Urothelium cell line (cell line): ENCODE data around the gene TXNDC17.
A peak's percentile ranks its signal among the peaks of the same experiment; 100 is the strongest.
"Not testable (repeated sequence)": the region's sequence is repeated elsewhere in the genome, so short reads cannot be mapped to it uniquely, and the experiment has no call there.

Experiments used
- DNase-seq: peaks from one replicate; pipeline ENCODE4 v3.0.0; 2011; ENCODE audit warnings: low spot score, mixed read lengths
- FAIRE-seq: peaks from 2 replicates; lab custom pipeline; 2011; peaks lifted over from hg19 to GRCh38; lab: Jason Lieb, UNC

TXNDC17 gene

GRCh38 chr17:6658411-6658810, 17.6 kb downstream of the TXNDC17 start:
- DNase-seq, FAIRE-seq: not testable (repeated sequence)

- DNase-seq (no peak), FAIRE-seq (no peak)
These were observed 19.2 kb downstream of the TXNDC17 start for GRCh38 chr17:6660101-6660500.

DNA sequence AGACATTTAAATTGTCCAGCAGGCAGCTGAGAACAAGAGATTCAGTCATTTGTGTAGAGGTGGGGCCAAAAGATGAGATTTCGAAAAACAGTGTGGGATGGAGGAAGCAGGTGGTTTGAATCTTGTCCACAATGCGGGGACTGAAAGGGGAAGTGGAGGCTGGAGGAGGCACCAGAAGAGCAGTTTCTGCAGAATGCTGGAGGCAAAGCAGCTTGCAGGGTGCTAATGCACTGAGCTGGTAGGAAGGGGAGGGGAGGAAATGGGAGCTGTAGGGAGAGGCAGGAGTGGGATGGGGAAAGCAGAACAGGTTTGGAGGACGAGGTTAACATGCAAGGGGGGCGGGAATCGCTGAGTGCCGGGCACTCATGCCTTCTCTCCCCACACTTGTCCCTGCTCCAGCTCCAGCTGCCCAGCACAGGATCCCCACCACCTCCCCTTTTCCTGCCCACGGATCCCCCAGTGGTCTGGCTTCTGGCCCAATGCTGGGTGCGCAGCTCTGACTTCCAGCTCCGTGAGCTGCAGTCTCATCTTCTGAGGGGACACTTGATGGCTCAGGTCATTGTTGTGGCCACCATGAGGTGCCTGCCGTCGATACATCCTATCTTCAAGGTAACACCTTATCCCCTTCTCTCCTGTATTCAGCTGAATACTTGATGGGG, 20.1 kb downstream of the TXNDC17 start:
- DNase-seq: no peak

GRCh38 chr17:6661464-6661848, 20.6 kb downstream of the TXNDC17 start:
- FAIRE-seq: no peak
- no peak for DNase-seq

More for the DNA sequence above, 20.1 kb downstream of the TXNDC17 start:
- FAIRE-seq: no peak

- DNase-seq, FAIRE-seq: not testable (repeated sequence)
These were observed 22.3 kb downstream of the TXNDC17 start for GRCh38 chr17:6663200-6663599.

GRCh38 chr17:6666077-6666521, 25.2 kb downstream of the TXNDC17 start:
- FAIRE-seq: no peak
- DNase-seq: peak; percentile 73

- FAIRE-seq (no peak), DNase-seq (no peak)
These were observed 25.7 kb downstream of the TXNDC17 start for GRCh38 chr17:6666557-6666956.

DNA sequence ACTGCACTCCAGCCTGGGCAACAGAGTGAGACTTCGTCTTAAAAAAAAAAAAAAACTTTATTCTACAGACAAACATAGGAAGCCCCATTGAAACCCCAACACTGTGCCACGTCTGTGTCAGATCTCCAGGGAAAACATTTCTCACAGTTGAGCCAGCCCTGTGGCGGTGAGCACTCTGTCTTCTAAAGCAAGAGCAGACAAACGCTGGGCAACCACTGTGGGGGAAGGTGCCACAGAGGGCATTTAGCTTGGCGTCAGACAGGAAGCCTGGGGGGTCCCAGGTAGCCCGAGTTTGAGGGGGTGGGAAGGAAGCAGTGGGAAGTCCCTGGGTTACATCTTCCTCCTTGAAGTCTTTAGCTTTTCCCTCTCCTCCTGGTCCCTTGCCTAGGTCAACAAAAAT, 26.7 kb downstream of the TXNDC17 start:
- DNase-seq (no peak), FAIRE-seq (no peak)

- FAIRE-seq (no peak), DNase-seq (no peak)
These were observed 27.4 kb downstream of the TXNDC17 start for GRCh38 chr17:6668219-6668618.

DNA sequence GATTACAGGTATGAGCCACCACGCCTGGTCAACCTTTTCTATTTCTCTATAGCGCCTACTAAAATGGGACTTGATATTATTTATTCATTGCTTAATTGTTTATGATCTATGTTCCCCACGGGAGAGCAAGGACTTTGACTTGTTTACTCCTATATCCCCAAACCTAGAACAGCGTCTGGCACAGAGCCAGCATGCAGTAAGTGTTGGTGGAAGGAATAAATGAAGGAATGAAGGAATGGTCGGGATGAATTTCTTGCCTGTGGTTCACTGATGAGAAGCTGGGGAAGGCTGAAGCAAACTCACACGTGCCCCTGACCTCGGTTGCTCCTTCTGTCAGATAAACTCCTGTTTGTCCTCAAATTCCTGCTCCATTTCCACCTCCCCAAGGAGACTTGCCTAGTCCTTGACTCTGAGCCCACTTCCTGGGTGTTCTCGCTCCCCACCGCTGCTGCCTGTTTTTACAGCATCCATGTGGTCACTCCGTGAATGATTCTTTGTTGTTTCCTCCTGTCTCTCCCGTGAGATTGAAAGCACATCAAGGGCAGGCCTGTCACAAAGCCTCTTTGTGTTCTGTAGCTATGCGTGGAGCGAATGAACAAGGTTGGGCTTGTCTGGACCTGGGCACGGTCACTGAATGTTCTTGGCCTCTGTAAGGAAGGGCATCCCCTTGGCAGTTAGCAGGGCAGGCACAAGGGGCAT, 28.0 kb downstream of the TXNDC17 start:
- no peak for FAIRE-seq
- DNase-seq: no peak

DNA sequence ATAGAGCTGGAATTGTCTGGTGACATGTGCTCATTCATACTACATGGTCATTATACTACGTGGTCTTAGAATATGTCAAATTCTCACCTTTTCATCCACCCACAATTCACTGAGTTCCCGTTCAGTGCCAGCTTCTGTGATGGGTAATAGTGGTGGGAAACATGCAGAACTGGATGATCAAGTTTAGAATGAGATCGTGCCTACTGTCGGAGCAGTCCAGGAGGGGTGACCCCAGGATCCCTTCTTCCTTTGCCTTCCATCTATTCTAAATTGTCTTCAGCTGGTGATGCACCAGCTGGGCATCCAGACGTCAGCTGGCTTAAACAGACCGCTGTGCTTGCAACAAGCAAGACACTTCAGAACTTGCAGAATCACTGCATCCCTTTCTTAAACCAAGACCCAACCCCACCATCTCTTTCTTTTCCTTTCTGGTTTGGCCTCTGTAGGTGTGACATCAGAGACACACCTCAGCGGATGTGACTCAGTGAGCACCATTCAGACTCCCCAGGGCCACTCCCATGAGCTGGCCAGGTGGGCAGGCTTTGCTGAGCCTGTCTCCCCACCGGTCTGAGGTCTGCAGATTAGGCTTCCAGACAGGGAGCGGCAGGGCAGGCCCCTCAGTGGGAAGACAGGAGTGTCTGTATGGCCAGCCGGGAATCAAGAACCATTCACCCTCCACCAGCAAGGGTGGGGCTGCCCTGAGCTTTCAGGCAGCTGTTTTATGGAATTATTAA, 28.8 kb downstream of the TXNDC17 start:
- no peak for FAIRE-seq
- peak; percentile 54 for DNase-seq

- FAIRE-seq: no peak
These were observed 29.7 kb downstream of the TXNDC17 start for GRCh38 chr17:6670571-6670970.

DNA sequence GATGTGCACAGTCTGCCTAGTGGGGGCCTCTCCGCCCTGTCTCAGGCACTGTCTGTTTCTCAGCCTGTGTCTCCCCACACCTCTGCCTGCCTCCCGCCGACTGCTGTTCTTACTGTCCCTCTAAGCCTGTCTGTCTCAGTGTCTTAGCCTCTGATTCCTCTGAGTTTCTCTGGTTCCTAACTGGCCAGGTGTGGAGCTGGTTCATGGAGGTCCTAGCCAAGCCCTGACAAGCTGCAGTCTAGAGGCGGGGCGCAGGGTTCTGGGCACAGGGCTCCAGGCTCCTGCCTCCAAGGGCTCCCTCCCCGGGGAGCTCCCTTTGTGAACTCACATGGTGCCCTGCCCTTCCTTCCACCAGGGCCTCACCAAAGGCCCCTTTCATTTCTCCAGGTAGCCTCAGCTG, 30.1 kb downstream of the TXNDC17 start:
- no peak for FAIRE-seq
- no peak for DNase-seq

More at GRCh38 chr17:6670571-6670970, 29.7 kb downstream of the TXNDC17 start:
- DNase-seq: no peak

DNA sequence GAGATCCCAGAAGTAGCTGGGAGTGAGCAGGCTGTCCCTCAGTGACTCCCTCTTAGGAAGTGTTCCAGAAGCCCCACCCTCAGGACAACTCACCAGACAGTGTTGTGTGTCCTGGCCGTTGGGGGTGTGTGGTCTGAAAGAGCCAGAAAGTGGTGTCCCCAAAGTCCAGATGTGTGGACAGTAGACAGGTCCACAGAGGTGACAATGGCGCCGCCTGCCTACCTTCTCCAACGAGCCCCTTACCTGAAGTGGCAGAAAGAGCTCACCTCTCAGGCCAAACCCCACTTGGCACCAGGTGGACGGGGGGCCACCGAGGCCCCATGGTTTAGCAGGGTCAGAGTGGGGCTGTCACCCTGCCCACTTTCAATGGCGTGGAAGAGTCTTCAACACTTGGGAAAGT, 30.6 kb downstream of the TXNDC17 start:
- DNase-seq (no peak), FAIRE-seq (no peak)

- FAIRE-seq (no peak), DNase-seq (no peak)
These were observed 33.7 kb downstream of the TXNDC17 start for GRCh38 chr17:6674586-6674985.

DNA sequence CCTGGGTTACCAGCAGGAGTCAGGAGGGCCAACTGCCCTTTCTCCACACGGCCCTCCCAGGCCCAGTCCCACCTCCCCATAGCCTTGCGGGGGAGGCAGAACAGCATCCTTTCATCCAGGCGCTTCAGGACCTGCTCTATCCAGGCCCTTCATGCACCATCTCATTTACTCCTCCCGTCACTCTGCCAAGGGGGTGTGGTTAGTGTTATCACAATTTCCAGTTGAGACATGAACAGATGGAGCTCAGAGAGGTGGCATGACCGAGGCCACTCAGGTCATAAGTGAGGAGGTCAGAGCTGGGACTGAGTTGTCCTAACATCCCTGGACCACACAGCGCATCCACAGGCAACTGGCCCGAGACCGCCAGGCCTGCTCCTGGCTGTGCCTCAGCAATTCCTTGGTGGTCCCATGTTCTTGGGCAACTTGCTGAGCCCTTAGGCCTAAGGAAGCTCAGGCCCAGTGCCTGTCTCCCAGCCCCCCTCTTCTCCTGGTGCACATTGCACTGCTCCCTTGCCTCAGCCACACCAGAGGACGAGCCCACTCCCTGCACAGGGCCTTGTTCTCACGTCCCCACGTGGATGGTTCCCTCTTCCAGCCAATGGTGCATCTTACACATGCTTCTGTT, 34.5 kb downstream of the TXNDC17 start:
- DNase-seq (no peak), FAIRE-seq (no peak)

- FAIRE-seq: no peak
- DNase-seq: no peak
These were observed 35.9 kb downstream of the TXNDC17 start for GRCh38 chr17:6676802-6677157.

- no peak for FAIRE-seq
- DNase-seq: peak; percentile 32
These were observed 36.4 kb downstream of the TXNDC17 start for GRCh38 chr17:6677158-6677831.

GRCh38 chr17:6677946-6678345, 37.1 kb downstream of the TXNDC17 start:
- FAIRE-seq (no peak), DNase-seq (no peak)

DNA sequence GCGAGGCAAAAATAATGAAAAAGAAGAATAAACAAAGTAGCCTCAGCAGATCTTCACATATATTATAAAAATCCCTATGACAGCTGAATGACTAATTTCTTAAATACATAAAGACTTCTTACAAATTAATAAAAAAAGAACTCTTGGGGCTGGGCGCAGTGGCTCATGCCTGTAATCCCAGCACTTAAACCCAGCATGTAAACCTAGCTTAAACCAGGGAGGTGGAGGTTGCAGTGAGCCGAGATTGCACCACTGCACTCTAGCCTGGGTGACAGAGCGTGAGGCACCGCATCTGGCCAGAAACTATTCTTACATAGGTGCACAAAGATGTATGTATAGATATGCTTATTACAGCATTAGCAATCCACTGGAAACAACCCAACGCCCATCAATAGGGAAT, 38.4 kb downstream of the TXNDC17 start:
- no peak for DNase-seq
- FAIRE-seq: no peak

- no peak for FAIRE-seq
- DNase-seq: no peak
These were observed 40.3 kb downstream of the TXNDC17 start for GRCh38 chr17:6681176-6681575.
